Activated naive CD4-positive, alpha-beta T cell treated with anti-CD3 and anti-CD28 coated beads, Interleukin-2, amount 50 U/mL, for 24 hours (primary cell): Measurements from ENCODE around the gene KIAA1614.
A peak's percentile ranks its signal among the peaks of the same experiment; 100 is the strongest.

Source experiments
- H3K27ac Mint-ChIP-seq: one replicate; pipeline ENCODE4 v1.8.0; 2021; ENCODE audit warnings: mild to moderate bottlenecking, mixed read lengths
- H3K27me3 Mint-ChIP-seq: one replicate; pipeline ENCODE4 v1.8.0; 2021; ENCODE audit warnings: mixed read lengths
- H3K36me3 Mint-ChIP-seq: one replicate; pipeline ENCODE4 v1.8.0; 2021; ENCODE audit warnings: mixed read lengths
- H3K4me1 Mint-ChIP-seq: one replicate; pipeline ENCODE4 v1.8.0; 2021; ENCODE audit warnings: mixed read lengths
- H3K4me3 Mint-ChIP-seq: one replicate; pipeline ENCODE4 v1.8.0; 2021; ENCODE audit warnings: mild to moderate bottlenecking, mixed read lengths
- H3K9me3 Mint-ChIP-seq: one replicate; pipeline ENCODE4 v1.8.0; 2021; ENCODE audit warnings: mixed read lengths

KIAA1614 gene

DNA sequence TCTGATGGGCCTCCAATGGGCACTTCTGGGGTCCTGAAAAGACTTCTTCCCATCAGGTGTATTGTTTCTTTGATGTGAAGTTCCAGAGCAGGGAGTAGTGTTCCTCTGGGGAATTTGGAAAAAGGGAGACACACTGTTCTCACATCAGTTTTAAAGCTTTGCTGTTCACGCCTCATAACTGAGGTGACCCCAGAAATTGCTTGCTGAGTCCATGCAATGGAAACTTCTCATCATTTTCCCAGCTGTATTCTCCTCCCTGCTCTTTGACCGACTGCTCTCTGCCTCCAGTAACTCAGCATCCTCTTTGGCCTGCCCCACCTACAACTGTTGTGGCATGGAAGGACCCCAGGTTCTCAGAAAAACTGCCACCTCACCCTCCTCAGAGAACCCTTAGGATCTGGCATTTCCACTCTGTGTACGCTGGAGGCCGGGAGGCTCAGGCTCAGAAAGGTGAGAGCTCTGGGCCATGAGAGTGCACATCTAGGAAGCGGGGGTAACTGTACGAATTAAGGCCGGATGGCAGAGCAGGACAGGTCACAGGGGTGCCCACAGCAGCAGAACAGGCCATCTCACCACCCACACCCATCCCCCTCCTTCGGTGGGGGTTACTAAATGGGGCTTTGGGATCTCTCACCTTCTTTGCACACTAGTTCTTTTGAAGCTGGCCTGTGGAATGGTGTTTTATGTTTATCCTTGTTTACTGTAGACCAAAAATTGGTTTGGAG lies 58.7 kb downstream of the KIAA1614 start:
- H3K9me3 Mint-ChIP-seq, result no peaks in the 10 kb centered on the region
- no peaks in the 10 kb centered on the region for H3K27me3 Mint-ChIP-seq
- H3K36me3 Mint-ChIP-seq, result peaks cover 25% of the 10 kb centered on the region
- H3K4me1 Mint-ChIP-seq, result peaks cover 29% of the 10 kb centered on the region
- no peak overlapping the region for H3K4me3 Mint-ChIP-seq
- H3K27ac Mint-ChIP-seq, result no peak overlapping the region

DNA sequence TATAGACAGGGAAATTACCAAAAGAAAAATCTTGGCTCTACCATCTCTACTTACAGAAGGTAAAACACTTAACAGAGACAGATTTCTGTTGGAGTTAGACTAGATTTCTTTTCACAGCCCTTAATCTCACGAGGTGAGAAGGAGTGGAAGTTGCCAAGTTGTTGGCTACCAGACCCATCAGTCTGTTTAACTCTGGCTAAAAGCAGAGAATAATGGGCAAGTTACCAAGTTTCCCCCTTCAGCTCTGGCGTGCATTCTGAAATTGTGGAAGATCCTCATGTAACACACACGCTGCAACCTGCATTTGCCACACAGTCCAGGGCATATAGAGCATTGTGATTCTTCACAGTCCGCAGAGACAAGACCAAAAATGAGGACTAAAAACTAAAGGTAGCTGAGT lies 60.7 kb downstream of the KIAA1614 start:
- Mint-ChIP-seq H3K4me1 (peaks cover 34% of the 10 kb centered on the region), H3K9me3 (no peaks in the 10 kb centered on the region), H3K27ac (no peak overlapping the region), H3K27me3 (no peaks in the 10 kb centered on the region), H3K36me3 (peaks cover 21% of the 10 kb centered on the region), H3K4me3 (no peak overlapping the region)

GRCh38 chr1:180974236-180974635 lies 61.5 kb downstream of the KIAA1614 start:
- H3K27me3 Mint-ChIP-seq, result no peaks in the 10 kb centered on the region
- H3K9me3 Mint-ChIP-seq, result no peaks in the 10 kb centered on the region
- peaks cover 26% of the 10 kb centered on the region for H3K36me3 Mint-ChIP-seq
- peaks cover 41% of the 10 kb centered on the region for H3K4me1 Mint-ChIP-seq
- H3K27ac Mint-ChIP-seq, result no peak overlapping the region
- no peak overlapping the region for H3K4me3 Mint-ChIP-seq

DNA sequence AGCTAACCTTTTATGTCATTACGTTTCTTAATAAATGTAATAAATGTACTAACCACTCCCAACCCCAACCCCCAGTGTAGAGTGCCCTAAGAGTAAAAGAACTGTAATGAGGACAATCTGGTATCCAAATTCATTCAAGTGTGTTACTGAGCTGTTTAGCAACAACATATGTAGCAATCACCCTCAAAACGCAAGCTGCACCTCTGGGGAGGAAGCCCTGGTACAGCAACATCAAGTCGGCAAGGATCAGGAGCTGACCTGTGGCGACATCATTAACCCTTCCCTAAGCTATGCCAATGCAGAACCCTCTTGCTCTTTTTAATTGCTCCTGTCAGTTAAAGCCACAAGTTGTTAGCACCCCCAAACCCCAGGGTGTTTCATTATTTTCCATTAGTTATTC lies 62.9 kb downstream of the KIAA1614 start:
- Mint-ChIP-seq H3K4me1 (peaks cover 45% of the 10 kb centered on the region), H3K27ac (no peak overlapping the region), H3K27me3 (no peaks in the 10 kb centered on the region), H3K9me3 (no peaks in the 10 kb centered on the region), H3K4me3 (no peak overlapping the region), H3K36me3 (peaks cover 22% of the 10 kb centered on the region)

DNA sequence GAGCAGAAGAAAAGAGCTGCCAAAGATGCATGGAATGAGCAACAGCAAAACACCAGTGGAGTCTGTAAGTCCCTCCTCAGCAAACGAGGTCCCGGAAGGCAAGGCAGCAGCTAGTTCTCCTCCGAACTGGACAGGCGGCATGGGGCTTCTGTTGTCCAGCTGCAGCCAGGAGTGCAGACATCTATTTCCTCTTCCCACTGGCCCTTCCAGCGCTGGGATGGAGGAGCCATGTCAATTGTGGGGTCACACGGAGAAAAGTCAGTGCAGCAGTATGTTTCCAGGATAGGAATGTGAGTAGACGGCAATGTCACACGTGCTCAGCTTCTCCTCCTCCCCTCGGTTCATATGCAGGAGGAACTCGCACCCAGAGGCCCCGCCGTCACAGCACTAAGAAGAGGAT lies 63.5 kb downstream of the KIAA1614 start:
- Mint-ChIP-seq H3K9me3 (no peaks in the 10 kb centered on the region), H3K4me3 (no peak overlapping the region), H3K36me3 (peaks cover 21% of the 10 kb centered on the region), H3K4me1 (peaks cover 48% of the 10 kb centered on the region), H3K27ac (no peak overlapping the region), H3K27me3 (no peaks in the 10 kb centered on the region)

DNA sequence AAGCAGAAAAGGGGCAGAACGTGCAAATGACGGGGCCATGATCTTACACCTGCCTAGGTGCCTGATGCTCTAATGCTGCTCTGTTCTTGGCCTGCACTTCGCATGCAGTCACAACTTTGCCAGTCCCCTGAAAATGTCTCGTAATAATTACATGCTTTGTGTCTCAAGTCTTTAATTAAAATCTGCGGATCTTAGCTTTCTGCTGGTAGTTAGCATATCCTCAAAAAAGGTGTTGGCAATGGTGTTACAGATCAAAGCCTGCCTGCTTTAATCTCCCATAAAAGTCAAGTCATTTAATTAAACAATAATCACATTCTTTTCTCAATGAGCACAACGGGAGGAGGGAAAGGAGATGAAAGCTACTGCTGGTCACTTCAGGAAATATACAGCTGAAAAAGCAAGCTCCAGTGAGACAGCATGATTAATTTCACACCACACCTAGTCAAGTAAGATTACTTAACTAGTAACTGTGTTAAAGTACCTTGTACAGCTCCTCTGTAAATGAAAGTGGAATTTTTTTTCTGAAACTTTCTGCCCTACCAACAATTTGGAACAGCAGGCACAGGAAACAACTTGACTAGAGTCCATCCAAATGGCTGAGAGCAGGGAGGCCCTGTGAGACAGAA lies 64.1 kb downstream of the KIAA1614 start:
- H3K36me3 Mint-ChIP-seq, result peaks cover 20% of the 10 kb centered on the region
- H3K4me1 Mint-ChIP-seq, result peaks cover 54% of the 10 kb centered on the region
- no peak overlapping the region for H3K27ac Mint-ChIP-seq
- H3K9me3 Mint-ChIP-seq, result no peaks in the 10 kb centered on the region
- H3K4me3 Mint-ChIP-seq, result no peak overlapping the region
- no peaks in the 10 kb centered on the region for H3K27me3 Mint-ChIP-seq

DNA sequence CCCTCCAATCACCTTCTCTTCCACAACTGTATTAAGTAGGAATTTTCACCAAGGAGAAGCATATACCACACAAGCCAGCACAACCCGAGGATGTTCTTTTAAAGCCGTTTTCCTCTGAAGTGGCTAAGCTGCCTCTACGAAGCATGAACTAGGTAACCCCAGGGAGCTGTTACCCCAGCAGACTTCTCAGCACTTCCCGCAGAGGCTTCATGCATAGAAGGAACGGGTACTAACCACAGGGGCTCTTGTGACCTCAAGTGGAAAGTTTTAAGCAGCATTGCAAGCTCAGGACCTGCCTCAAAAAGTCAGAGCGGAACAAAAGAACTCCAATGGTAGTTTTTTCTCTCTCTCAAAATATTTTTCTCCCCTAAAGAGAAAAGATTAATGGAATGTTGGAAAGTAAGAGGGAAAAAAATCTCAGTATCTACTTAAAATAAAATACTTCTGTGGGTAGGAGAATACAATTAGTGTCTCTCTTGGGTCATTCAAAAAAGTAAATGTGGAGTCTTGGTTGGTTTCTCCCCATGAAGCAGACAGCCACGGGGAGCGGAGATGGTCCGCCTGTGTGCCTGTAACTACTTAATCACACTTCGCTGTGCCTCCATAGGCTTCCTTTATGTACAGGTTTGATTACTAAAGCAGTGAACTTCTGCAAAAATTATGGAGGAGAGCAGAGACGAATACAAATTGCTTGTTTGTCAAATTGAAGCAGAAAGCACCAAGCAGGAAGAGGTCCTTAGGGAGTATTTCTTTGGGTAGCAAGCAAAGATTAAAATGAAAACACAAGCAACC lies 69.1 kb downstream of the KIAA1614 start:
- peak overlapping the region; percentile 62 for H3K4me3 Mint-ChIP-seq
- peaks cover 39% of the 10 kb centered on the region for H3K4me1 Mint-ChIP-seq
- no peaks in the 10 kb centered on the region for H3K9me3 Mint-ChIP-seq
- peak overlapping the region; percentile 38 for H3K27ac Mint-ChIP-seq
- H3K27me3 Mint-ChIP-seq, result no peaks in the 10 kb centered on the region
- H3K36me3 Mint-ChIP-seq, result peaks cover 21% of the 10 kb centered on the region

DNA sequence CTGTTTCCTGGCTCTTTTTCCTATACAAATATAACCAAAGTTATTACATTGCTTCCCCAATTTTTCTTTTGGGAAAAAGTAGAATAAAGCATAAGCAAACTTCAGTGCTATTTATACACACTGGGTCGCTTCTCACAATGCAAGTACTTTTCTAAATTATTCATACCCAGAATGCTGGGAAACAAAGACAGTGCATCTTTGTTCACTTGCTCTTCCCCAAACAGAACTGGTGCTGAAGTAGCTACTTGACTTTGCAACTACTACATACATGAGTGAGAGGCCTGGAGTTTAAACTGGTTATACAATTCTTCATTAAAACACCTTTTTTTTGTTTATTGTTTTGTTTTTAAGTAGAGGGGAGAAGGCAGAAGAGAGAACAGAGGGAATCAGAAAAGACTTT lies 69.7 kb downstream of the KIAA1614 start:
- Mint-ChIP-seq H3K27ac (peak overlapping the region; percentile 90), H3K9me3 (no peaks in the 10 kb centered on the region), H3K4me1 (peaks cover 43% of the 10 kb centered on the region), H3K27me3 (no peaks in the 10 kb centered on the region), H3K36me3 (peaks cover 27% of the 10 kb centered on the region), H3K4me3 (no peak overlapping the region)

GRCh38 chr1:180988253-180988752 lies 75.6 kb downstream of the KIAA1614 start:
- peaks cover 5% of the 10 kb centered on the region for H3K4me1 Mint-ChIP-seq
- H3K36me3 Mint-ChIP-seq, result peaks cover 27% of the 10 kb centered on the region
- H3K4me3 Mint-ChIP-seq, result no peak overlapping the region
- no peaks in the 10 kb centered on the region for H3K9me3 Mint-ChIP-seq
- no peaks in the 10 kb centered on the region for H3K27me3 Mint-ChIP-seq
- H3K27ac Mint-ChIP-seq, result no peak overlapping the region

GRCh38 chr1:180994262-180994661 lies 81.6 kb downstream of the KIAA1614 start:
- H3K27ac Mint-ChIP-seq, result no peak overlapping the region
- H3K27me3 Mint-ChIP-seq, result no peaks in the 10 kb centered on the region
- peaks cover 22% of the 10 kb centered on the region for H3K36me3 Mint-ChIP-seq
- no peak overlapping the region for H3K4me3 Mint-ChIP-seq
- H3K9me3 Mint-ChIP-seq, result no peaks in the 10 kb centered on the region
- H3K4me1 Mint-ChIP-seq, result peaks cover 9% of the 10 kb centered on the region

- no peak overlapping the region for H3K27ac Mint-ChIP-seq
- H3K4me3 Mint-ChIP-seq, result no peak overlapping the region
- H3K9me3 Mint-ChIP-seq, result no peaks in the 10 kb centered on the region
- H3K36me3 Mint-ChIP-seq, result peaks cover 27% of the 10 kb centered on the region
- peaks cover 13% of the 10 kb centered on the region for H3K4me1 Mint-ChIP-seq
- H3K27me3 Mint-ChIP-seq, result no peaks in the 10 kb centered on the region
These were observed 85.3 kb downstream of the KIAA1614 start for GRCh38 chr1:180997843-180998504.
